Glutamatergic neuron (in vitro differentiated cells): ENCODE results near the gene EIPR1. TPM values are rescaled to one million over a fixed set of nuclear protein-coding genes. Genes with fewer than 3 reads are reported as not detected.
A peak's percentile ranks its signal among the peaks of the same experiment; 100 is the strongest.

Experiments used
- DNase-seq: peaks from one replicate; pipeline ENCODE4 v3.0.0; 2022
- H3K27ac Mint-ChIP-seq: one replicate; pipeline ENCODE4 v1.8.0; 2020; ENCODE audit warnings: mild to moderate bottlenecking, mixed read lengths, inconsistent platforms; ENCODE audit not compliant: unreplicated experiment
- H3K27me3 Mint-ChIP-seq: one replicate; pipeline ENCODE4 v1.8.0; 2020; ENCODE audit warnings: mild to moderate bottlenecking, moderate library complexity, mixed read lengths, inconsistent platforms; ENCODE audit not compliant: unreplicated experiment
- H3K36me3 Mint-ChIP-seq: one replicate; pipeline ENCODE4 v1.8.0; 2020; ENCODE audit warnings: mild to moderate bottlenecking, mixed read lengths, inconsistent platforms; ENCODE audit not compliant: unreplicated experiment
- H3K4me1 Mint-ChIP-seq: one replicate; pipeline ENCODE4 v1.8.0; 2020; ENCODE audit warnings: mild to moderate bottlenecking, low read depth, mixed read lengths, inconsistent platforms; ENCODE audit not compliant: unreplicated experiment
- H3K4me3 Mint-ChIP-seq: one replicate; pipeline ENCODE4 v1.8.0; 2020; ENCODE audit warnings: mild to moderate bottlenecking, mixed read lengths, inconsistent platforms; ENCODE audit not compliant: unreplicated experiment
- H3K9me3 Mint-ChIP-seq: one replicate; pipeline ENCODE4 v1.8.0; 2020; ENCODE audit warnings: mild to moderate bottlenecking, moderate library complexity, mixed read lengths, inconsistent platforms; ENCODE audit not compliant: unreplicated experiment
- total RNA-seq: library from RNA; stranded (reverse); fragmentation: NEBNext Ultra II Directional; extraction: Animal tissue kit (Norgen Biotek cat#: 25700); gene quantifications from one replicate; pipeline ENCODE4 v1.2.1, GENCODE V29; 2021; ENCODE audit not compliant: unreplicated experiment
- TF ChIP-seq, protein P1 (sequence below): fragments of 200-600 bp; sonication (generic); IDR thresholded peaks from one replicate; pipeline ENCODE4 v1.5.0; 2021; ENCODE audit not compliant: partially characterized antibody, unreplicated experiment

The EIPR1 gene
- total RNA-seq, 1 donor from 2014 or later: 43.8 TPM

DNA sequence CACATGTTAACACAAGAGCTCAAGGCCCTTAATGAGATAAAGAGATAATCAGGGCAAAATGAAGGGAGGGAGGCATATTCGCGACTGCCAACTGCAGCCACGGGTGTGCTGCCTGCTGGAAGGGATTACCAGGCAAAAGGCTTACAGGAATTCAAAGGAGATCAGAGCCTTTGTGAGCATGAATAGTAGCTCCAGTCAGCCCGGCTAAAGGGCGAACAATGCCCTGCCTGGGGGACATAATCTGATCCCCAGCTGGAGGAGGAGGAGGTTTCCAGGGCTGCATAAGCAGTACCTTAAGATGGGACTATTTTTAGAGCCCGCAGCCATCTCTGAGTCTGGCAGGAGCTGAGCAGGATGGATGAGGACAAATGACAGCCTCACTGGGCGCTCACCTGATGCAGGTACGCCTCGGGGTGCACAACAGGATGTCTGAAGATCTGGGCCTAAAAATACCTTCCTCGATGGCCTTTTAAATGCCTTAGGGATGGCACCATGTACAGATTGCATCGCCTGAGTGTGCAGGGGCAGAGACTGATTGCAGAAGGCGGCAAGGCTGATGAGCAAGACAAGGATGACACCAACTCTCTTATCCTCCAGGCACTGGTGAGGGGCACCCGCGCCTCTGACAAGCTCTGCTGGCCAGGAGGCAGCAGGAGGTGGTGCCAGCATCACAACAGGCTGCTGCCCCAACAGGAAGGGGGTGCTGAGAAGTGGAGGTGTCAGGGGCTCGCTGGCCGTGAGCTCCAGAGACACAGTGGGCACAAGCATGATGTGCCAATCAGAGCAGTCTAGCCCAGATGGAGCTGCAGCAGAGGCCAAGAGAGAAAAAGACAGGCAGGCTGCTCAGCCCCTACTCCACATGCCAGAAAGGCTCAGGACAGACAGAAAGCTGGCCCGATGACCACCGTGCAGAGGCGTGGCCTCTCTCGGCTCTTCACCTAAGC lies 111.4 kb downstream of the EIPR1 start:
- Mint-ChIP-seq H3K4me3 (peak overlapping the region; percentile 42), H3K9me3 (peaks cover 1% of the 10 kb centered on the region), H3K4me1 (peaks cover 17% of the 10 kb centered on the region), H3K27me3 (peaks cover 8% of the 10 kb centered on the region), H3K27ac (peak overlapping the region; percentile 13), H3K36me3 (peaks cover 5% of the 10 kb centered on the region)
- TF ChIP-seq, protein P1, sequence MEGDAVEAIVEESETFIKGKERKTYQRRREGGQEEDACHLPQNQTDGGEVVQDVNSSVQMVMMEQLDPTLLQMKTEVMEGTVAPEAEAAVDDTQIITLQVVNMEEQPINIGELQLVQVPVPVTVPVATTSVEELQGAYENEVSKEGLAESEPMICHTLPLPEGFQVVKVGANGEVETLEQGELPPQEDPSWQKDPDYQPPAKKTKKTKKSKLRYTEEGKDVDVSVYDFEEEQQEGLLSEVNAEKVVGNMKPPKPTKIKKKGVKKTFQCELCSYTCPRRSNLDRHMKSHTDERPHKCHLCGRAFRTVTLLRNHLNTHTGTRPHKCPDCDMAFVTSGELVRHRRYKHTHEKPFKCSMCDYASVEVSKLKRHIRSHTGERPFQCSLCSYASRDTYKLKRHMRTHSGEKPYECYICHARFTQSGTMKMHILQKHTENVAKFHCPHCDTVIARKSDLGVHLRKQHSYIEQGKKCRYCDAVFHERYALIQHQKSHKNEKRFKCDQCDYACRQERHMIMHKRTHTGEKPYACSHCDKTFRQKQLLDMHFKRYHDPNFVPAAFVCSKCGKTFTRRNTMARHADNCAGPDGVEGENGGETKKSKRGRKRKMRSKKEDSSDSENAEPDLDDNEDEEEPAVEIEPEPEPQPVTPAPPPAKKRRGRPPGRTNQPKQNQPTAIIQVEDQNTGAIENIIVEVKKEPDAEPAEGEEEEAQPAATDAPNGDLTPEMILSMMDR: no peak
- DNase-seq: no peak

DNA sequence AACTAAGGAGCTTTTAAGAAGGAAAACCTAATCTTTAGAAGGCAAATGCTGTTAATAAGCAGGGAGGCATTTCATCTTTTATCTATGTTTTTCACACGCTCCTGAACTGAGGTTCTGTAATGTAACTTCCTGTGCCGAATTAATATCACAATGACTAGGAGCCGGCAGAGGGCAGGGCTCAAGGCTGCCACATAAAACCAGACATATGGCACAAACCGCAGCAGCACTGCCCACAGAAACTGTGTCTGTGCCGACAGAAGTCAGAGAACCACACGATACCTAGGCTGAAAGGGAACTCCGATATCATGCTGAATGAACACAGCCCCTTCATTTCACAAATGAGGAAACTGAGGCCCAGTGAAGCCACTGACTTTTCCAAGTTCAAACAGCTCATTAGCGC lies 112.1 kb downstream of the EIPR1 start:
- no peak for DNase-seq
- TF ChIP-seq, protein P1: no peak
- H3K9me3 Mint-ChIP-seq: peaks cover 1% of the 10 kb centered on the region
- H3K36me3 Mint-ChIP-seq: no peaks in the 10 kb centered on the region
- H3K4me1 Mint-ChIP-seq: peaks cover 17% of the 10 kb centered on the region
- H3K4me3 Mint-ChIP-seq: no peak overlapping the region
- peak overlapping the region; percentile 13 for H3K27ac Mint-ChIP-seq
- peaks cover 7% of the 10 kb centered on the region for H3K27me3 Mint-ChIP-seq

DNA sequence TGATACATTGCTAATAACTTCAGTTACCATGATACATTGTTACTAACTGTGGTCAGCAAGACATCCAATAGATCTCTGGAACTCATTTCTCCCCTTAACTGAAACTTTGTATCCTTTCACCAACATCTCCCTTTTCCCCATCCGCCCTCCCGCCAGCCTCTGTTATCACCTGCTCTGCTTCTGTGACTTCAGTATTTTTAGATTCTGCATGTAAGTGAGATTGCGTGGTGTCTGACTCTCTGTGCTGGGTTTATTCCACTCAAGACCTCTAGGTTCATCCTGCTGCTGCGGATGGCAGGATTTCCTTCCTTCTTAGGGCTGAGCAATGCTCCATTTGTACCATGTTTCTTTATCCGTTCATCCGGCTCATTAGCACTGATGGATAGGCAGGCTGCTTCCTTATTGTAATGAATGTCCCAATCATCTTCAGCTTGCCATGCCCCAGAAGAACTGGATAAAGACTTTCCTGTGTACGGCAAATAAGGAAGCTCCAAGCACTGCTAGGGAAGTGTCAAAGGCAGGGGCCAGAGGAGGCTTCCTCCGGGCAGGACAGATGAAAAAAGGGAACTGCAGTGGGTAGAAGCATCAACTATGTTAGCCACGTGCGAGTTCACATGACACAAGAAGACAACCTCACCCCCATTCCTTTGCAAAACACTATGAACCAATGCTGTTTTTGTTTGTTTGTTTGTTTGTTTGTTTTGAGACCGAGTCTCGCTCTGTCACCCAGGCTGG lies 113.4 kb downstream of the EIPR1 start:
- no peak for DNase-seq
- H3K36me3 Mint-ChIP-seq: no peaks in the 10 kb centered on the region
- H3K4me1 Mint-ChIP-seq: peaks cover 17% of the 10 kb centered on the region
- H3K4me3 Mint-ChIP-seq: no peak overlapping the region
- H3K9me3 Mint-ChIP-seq: peaks cover 1% of the 10 kb centered on the region
- TF ChIP-seq, protein P1: no peak
- H3K27ac Mint-ChIP-seq: no peak overlapping the region
- H3K27me3 Mint-ChIP-seq: peaks cover 7% of the 10 kb centered on the region

DNA sequence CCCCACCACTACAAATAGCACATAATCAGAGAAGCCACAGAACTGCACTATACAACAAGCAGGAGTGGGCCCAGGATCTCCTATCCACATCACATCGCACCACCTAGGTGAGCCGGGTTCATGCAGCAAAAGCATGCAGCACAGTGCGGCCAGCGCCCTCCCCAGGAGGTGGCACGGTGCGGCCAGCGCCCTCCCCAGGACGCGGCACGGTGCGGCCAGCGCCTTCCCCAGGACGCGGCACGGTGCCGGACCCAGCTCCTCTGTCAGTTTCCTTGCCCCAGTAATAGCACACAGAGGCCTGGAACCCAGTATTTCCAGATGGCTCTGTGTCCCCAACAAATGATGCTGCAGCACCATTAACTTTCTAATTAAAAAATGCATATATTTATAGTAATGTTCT lies 114.1 kb downstream of the EIPR1 start:
- H3K36me3 Mint-ChIP-seq: no peaks in the 10 kb centered on the region
- peaks cover 17% of the 10 kb centered on the region for H3K4me1 Mint-ChIP-seq
- peaks cover 1% of the 10 kb centered on the region for H3K9me3 Mint-ChIP-seq
- H3K27ac Mint-ChIP-seq: peak overlapping the region; percentile 48
- TF ChIP-seq, protein P1: no peak
- DNase-seq: no peak
- no peak overlapping the region for H3K4me3 Mint-ChIP-seq
- H3K27me3 Mint-ChIP-seq: peaks cover 7% of the 10 kb centered on the region
